NAMALWA (cell line): ENCODE data around the gene PARD6B.
"Not testable (repeated sequence)": the region's sequence is repeated elsewhere in the genome, so short reads cannot be mapped to it uniquely, and the experiment has no call there.

ENCODE experiments used
- DNase-seq: peaks from one replicate; pipeline ENCODE4 v3.0.0-alpha.2; 2015; ENCODE audit warnings: low spot score

PARD6B gene

GRCh38 chr20:50799890-50800550 lies 68.6 kb downstream of the PARD6B start:
- DNase-seq, result peak; percentile 40

GRCh38 chr20:50800986-50801746 lies 69.8 kb downstream of the PARD6B start:
- DNase-seq, result not testable (repeated sequence)

GRCh38 chr20:50801747-50802125 lies 70.4 kb downstream of the PARD6B start:
- no peak for DNase-seq

- DNase-seq, result no peak
Measured at GRCh38 chr20:50802289-50802688, 70.9 kb downstream of the PARD6B start.

- peak; percentile 75 for DNase-seq
Measured at GRCh38 chr20:50804437-50805348, 73.3 kb downstream of the PARD6B start.

- peak; percentile 57 for DNase-seq
Measured at GRCh38 chr20:50805349-50805684, 73.9 kb downstream of the PARD6B start.

- DNase-seq, result no peak
Measured at GRCh38 chr20:50806126-50806768, 74.9 kb downstream of the PARD6B start.
